Testis (tissue), 2 donors: Measurements from ENCODE around the gene PGAP2.

Experiments used
- POLR2A ChIP-seq: fragments of 450-650 bp; IDR thresholded peaks from one replicate; pipeline ENCODE4 v1.6.1; 2017; ENCODE audit warnings: antibody characterized with exemption, mild to moderate bottlenecking, moderate library complexity
- TF ChIP-seq, protein P1 (sequence below), 3 experiments: fragments of 450-650 bp in 2 of 3; fragments of 200-600 bp in 1 of 3; sonication (generic) in 1 of 3; IDR thresholded peaks; one replicate each; pipeline ENCODE4 v1.5.1; 2016 to 2019; ENCODE audit warnings: antibody characterized with exemption in 3 of 3, mild to moderate bottlenecking in 2 of 3, moderate library complexity in 1 of 3

DNA sequence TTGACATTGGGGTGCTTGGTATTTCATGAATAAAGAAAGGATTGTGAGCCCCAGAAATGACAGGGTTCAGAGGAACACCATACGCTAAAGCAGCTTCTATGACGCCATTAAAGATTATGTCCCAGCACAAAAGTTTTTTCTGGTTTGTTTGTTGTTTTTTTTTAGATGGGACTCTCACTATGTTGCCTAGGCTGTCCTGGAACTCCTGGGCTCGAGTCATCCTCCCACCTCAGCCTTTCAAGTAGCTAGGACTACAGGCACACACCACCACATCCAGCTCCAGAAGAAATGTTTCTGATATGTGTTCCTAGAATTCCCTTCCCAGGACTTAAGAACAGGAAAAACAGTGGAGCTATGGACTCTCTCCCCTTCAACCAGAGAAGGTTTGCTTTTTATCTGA lies 35.0 kb downstream of the PGAP2 start:
- TF ChIP-seq, protein P1, sequence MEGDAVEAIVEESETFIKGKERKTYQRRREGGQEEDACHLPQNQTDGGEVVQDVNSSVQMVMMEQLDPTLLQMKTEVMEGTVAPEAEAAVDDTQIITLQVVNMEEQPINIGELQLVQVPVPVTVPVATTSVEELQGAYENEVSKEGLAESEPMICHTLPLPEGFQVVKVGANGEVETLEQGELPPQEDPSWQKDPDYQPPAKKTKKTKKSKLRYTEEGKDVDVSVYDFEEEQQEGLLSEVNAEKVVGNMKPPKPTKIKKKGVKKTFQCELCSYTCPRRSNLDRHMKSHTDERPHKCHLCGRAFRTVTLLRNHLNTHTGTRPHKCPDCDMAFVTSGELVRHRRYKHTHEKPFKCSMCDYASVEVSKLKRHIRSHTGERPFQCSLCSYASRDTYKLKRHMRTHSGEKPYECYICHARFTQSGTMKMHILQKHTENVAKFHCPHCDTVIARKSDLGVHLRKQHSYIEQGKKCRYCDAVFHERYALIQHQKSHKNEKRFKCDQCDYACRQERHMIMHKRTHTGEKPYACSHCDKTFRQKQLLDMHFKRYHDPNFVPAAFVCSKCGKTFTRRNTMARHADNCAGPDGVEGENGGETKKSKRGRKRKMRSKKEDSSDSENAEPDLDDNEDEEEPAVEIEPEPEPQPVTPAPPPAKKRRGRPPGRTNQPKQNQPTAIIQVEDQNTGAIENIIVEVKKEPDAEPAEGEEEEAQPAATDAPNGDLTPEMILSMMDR (IDR thresholded peaks at IDR 0.05), result no peak
- TF ChIP-seq POLR2A, result no peak
